KBM-7 (cell line): Measurements from ENCODE around the gene SDSL.
A peak's percentile ranks its signal among the peaks of the same experiment; 100 is the strongest.

Source experiments
- DNase-seq: peaks from one replicate; pipeline ENCODE4 v3.0.0-alpha.2; 2015
- in situ Hi-C: fragments of 300-500 bp; cut with MboI; formaldehyde crosslinking; loops from 2 replicates; pipeline ENCODE4 v1.14.3; 2020; ENCODE audit warnings: low sequenced_read_pairs, low pct_unique_long_range_greater_than_20kb, mixed read lengths

The SDSL gene

GRCh38 chr12:113395119-113395518 is 27.1 kb upstream of the SDSL start:
- in situ Hi-C loops: no loop called here
- DNase-seq: no peak

- in situ Hi-C loops: no loop called here
- DNase-seq: no peak
Measured at GRCh38 chr12:113396200-113396599, 26.0 kb upstream of the SDSL start.

- in situ Hi-C loops: no loop called here
- DNase-seq: no peak
Measured at GRCh38 chr12:113396828-113397496, 25.2 kb upstream of the SDSL start.

GRCh38 chr12:113397497-113398197 is 24.5 kb upstream of the SDSL start:
- in situ Hi-C loops: no loop called here
- DNase-seq: no peak

- no peak for DNase-seq
- in situ Hi-C loops: no loop called here
Measured at GRCh38 chr12:113398346-113399290, 23.6 kb upstream of the SDSL start.

- no peak for DNase-seq
- in situ Hi-C loops: no loop called here
Measured at GRCh38 chr12:113399490-113399889, 22.7 kb upstream of the SDSL start.

GRCh38 chr12:113400362-113400761 is 21.8 kb upstream of the SDSL start:
- no peak for DNase-seq
- in situ Hi-C loops: no loop called here

GRCh38 chr12:113401066-113402000 is 20.8 kb upstream of the SDSL start:
- in situ Hi-C loops: no loop called here
- DNase-seq: no peak

GRCh38 chr12:113402586-113403260 is 19.5 kb upstream of the SDSL start:
- DNase-seq: no peak

GRCh38 chr12:113403435-113404415 is 18.5 kb upstream of the SDSL start, which contains the start of gene SDS:
TSS of gene SDS (minus strand) at chr12:113403887. CDS start at chr12:113399708, 4,179 bp downstream.
- peak; percentile 89 for DNase-seq
- in situ Hi-C loops: no loop called here

More at GRCh38 chr12:113402586-113403260, 19.5 kb upstream of the SDSL start:
- in situ Hi-C loops: no loop called here

- DNase-seq: no peak
- in situ Hi-C loops: no loop called here
Measured at GRCh38 chr12:113405694-113406093, 16.5 kb upstream of the SDSL start.

- in situ Hi-C loops: no loop called here
- peak; percentile 57 for DNase-seq
Measured at GRCh38 chr12:113407931-113408600, 14.1 kb upstream of the SDSL start.

GRCh38 chr12:113408756-113409298 is 13.4 kb upstream of the SDSL start:
- no peak for DNase-seq
- in situ Hi-C loops: no loop called here

- in situ Hi-C loops: no loop called here
- DNase-seq: no peak
Measured at GRCh38 chr12:113409462-113410124, 12.6 kb upstream of the SDSL start.

GRCh38 chr12:113413488-113413939 is 8.7 kb upstream of the SDSL start:
- no peak for DNase-seq

More at GRCh38 chr12:113413488-113413939, 8.7 kb upstream of the SDSL start:
- in situ Hi-C loops: no loop called here
